ENCODE measurements around the gene AQP2.

Gene AQP2

GRCh38 chr12:49963976-49964815 is 13.7 kb downstream of the AQP2 start:
- DNase-seq, result no peak
- H3K27ac Mint-ChIP-seq, result no peak overlapping the region
- peaks cover 68% of the 10 kb centered on the region for H3K27me3 Mint-ChIP-seq (ENCODE audit: low read depth, poor library complexity)
- no peak for TF ChIP-seq CTCF (IDR thresholded peaks at IDR 0.05)
- H3K9me3 Mint-ChIP-seq, result no peaks in the 10 kb centered on the region
- H3K4me3 Mint-ChIP-seq, result no peak overlapping the region
- H3K4me1 Mint-ChIP-seq, result peaks cover 44% of the 10 kb centered on the region
- no peaks in the 10 kb centered on the region for H3K36me3 Mint-ChIP-seq (ENCODE audit: low read depth)

- H3K27me3 Mint-ChIP-seq (ENCODE audit: low read depth, poor library complexity), result peaks cover 60% of the 10 kb centered on the region
- TF ChIP-seq CTCF (IDR thresholded peaks at IDR 0.05), result no peak
These were observed 14.5 kb downstream of the AQP2 start for GRCh38 chr12:49964849-49965624.

GRCh38 chr12:49965836-49966235 is 15.3 kb downstream of the AQP2 start:
- Mint-ChIP-seq H3K27ac (no peak overlapping the region), H3K27me3 (ENCODE audit: low read depth, poor library complexity) (peaks cover 52% of the 10 kb centered on the region)

More at GRCh38 chr12:49964849-49965624, 14.5 kb downstream of the AQP2 start:
- H3K27ac Mint-ChIP-seq, result no peak overlapping the region
- H3K9me3 Mint-ChIP-seq, result no peaks in the 10 kb centered on the region
- H3K36me3 Mint-ChIP-seq (ENCODE audit: low read depth), result no peaks in the 10 kb centered on the region
- H3K4me3 Mint-ChIP-seq, result no peak overlapping the region
- H3K4me1 Mint-ChIP-seq, result peaks cover 36% of the 10 kb centered on the region
- DNase-seq, result no peak

GRCh38 chr12:49966511-49967041 is 16.0 kb downstream of the AQP2 start:
- H3K27me3 Mint-ChIP-seq (ENCODE audit: low read depth, poor library complexity), result peaks cover 46% of the 10 kb centered on the region
- peaks cover 27% of the 10 kb centered on the region for H3K4me1 Mint-ChIP-seq
- no peak overlapping the region for H3K27ac Mint-ChIP-seq
- no peak overlapping the region for H3K4me3 Mint-ChIP-seq
- H3K36me3 Mint-ChIP-seq (ENCODE audit: low read depth), result no peaks in the 10 kb centered on the region
- DNase-seq, result no peak
- TF ChIP-seq CTCF (IDR thresholded peaks at IDR 0.05), result no peak
- no peaks in the 10 kb centered on the region for H3K9me3 Mint-ChIP-seq

More at GRCh38 chr12:49965836-49966235, 15.3 kb downstream of the AQP2 start:
- no peak for DNase-seq
- H3K4me3 Mint-ChIP-seq, result no peak overlapping the region
- peaks cover 28% of the 10 kb centered on the region for H3K4me1 Mint-ChIP-seq
- no peaks in the 10 kb centered on the region for H3K9me3 Mint-ChIP-seq
- TF ChIP-seq CTCF (IDR thresholded peaks at IDR 0.05), result no peak
- no peaks in the 10 kb centered on the region for H3K36me3 Mint-ChIP-seq (ENCODE audit: low read depth)

GRCh38 chr12:49967042-49967776 is 16.7 kb downstream of the AQP2 start:
- Mint-ChIP-seq H3K27me3 (ENCODE audit: low read depth, poor library complexity) (peaks cover 41% of the 10 kb centered on the region), H3K27ac (no peak overlapping the region)

More at GRCh38 chr12:49967042-49967776, 16.7 kb downstream of the AQP2 start:
- Mint-ChIP-seq H3K36me3 (ENCODE audit: low read depth) (no peaks in the 10 kb centered on the region), H3K4me1 (peaks cover 27% of the 10 kb centered on the region), H3K4me3 (peak overlapping the region; percentile 65), H3K9me3 (no peaks in the 10 kb centered on the region)
- DNase-seq, result peak; percentile 97
- peak; percentile 82 for TF ChIP-seq CTCF (IDR thresholded peaks at IDR 0.05)
